ENCODE measurements around the gene XYLT2. TPM values are rescaled to one million over a fixed set of nuclear protein-coding genes. Genes with fewer than 3 reads are reported as not detected.

The XYLT2 gene
- total RNA-seq, 1 donor from 2014 or later, result 12.2 TPM

DNA sequence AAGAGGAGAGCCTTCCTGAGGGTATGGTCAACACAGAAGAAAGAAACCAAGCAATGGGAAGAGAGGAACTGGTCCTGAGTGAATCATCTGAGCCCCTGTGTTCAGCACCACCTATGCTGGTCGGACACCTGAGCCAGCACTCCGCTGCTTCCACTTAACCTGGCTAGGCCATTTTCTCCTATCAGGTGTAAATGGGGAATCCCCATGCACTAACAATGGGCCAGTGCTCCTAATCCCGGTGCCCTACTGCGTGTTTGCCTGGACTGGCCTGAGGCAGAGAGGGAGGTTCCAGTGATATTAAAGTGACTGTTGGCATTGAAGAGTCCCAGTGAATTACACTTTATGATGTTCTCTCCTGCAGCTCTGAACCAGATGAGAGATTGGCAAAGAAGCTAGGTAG is 34.4 kb upstream of the XYLT2 start:
- H3K27me3 Mint-ChIP-seq (ENCODE audit: insufficient read depth, low read depth), result peaks cover 4% of the 10 kb centered on the region
- no peak overlapping the region for H3K4me2 ChIP-seq
- no peak overlapping the region for H3K27ac ChIP-seq
- no peaks in the 10 kb centered on the region for H3K9me3 ChIP-seq (ENCODE audit: low read depth)
- H3K27ac Mint-ChIP-seq, result no peak overlapping the region
- no peak overlapping the region for H2AFZ ChIP-seq (replicated peaks)
- no peaks in the 10 kb centered on the region for H3K36me3 Mint-ChIP-seq
- no peaks in the 10 kb centered on the region for H3K27me3 ChIP-seq
- H4K20me1 ChIP-seq (ENCODE audit: low read depth), result no peaks in the 10 kb centered on the region
- no peak for TF ChIP-seq EZH2phosphoT487 (IDR thresholded peaks at IDR 0.05)
- no peak for TF ChIP-seq EZH2 (IDR thresholded peaks at IDR 0.05)
- TF ChIP-seq, protein P1, sequence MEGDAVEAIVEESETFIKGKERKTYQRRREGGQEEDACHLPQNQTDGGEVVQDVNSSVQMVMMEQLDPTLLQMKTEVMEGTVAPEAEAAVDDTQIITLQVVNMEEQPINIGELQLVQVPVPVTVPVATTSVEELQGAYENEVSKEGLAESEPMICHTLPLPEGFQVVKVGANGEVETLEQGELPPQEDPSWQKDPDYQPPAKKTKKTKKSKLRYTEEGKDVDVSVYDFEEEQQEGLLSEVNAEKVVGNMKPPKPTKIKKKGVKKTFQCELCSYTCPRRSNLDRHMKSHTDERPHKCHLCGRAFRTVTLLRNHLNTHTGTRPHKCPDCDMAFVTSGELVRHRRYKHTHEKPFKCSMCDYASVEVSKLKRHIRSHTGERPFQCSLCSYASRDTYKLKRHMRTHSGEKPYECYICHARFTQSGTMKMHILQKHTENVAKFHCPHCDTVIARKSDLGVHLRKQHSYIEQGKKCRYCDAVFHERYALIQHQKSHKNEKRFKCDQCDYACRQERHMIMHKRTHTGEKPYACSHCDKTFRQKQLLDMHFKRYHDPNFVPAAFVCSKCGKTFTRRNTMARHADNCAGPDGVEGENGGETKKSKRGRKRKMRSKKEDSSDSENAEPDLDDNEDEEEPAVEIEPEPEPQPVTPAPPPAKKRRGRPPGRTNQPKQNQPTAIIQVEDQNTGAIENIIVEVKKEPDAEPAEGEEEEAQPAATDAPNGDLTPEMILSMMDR (IDR thresholded peaks at IDR 0.05), result no peak
- DNase-seq (ENCODE audit: low spot score), result no peak
- H3K79me2 ChIP-seq (ENCODE audit: low read depth), result no peaks in the 10 kb centered on the region
- H3K9ac ChIP-seq, result no peak overlapping the region
- H3K9me3 Mint-ChIP-seq, result peaks cover 2% of the 10 kb centered on the region
- no peaks in the 10 kb centered on the region for H3K36me3 ChIP-seq
- H3K4me3 ChIP-seq, result no peak overlapping the region
- H3K4me3 Mint-ChIP-seq, result no peak overlapping the region
- H3F3A ChIP-seq (ENCODE audit: low read depth), result no peaks in the 10 kb centered on the region
- peaks cover 17% of the 10 kb centered on the region for H3K4me1 Mint-ChIP-seq
- H3K4me1 ChIP-seq, result no peaks in the 10 kb centered on the region

DNA sequence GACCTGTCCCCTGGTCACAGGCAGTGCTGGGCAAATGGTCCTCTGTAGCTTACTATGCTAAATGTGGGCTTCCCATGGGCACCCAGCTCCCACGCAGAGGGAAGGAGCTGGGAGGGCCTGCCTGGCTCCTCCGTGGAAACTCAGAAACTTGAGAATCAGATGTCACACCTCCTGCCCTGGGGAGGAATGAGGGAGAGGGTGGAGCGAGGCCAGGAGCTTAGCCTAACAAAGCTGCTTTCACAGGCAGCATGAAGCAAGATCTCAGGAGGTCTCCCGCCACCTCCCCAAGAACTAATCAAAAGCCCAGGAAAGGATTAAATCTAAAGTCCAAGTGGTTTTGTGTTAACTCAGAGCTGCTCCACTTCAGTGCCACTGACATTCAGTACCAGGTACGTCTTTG is 33.6 kb upstream of the XYLT2 start:
- no peaks in the 10 kb centered on the region for H3K27me3 ChIP-seq
- DNase-seq (ENCODE audit: low spot score), result no peak
- no peaks in the 10 kb centered on the region for H3K9me3 ChIP-seq (ENCODE audit: low read depth)
- no peaks in the 10 kb centered on the region for H4K20me1 ChIP-seq (ENCODE audit: low read depth)
- no peak for TF ChIP-seq EZH2phosphoT487 (IDR thresholded peaks at IDR 0.05)
- TF ChIP-seq EZH2 (IDR thresholded peaks at IDR 0.05), result no peak
- TF ChIP-seq, protein P1 (IDR thresholded peaks at IDR 0.05), result no peak
- H3K27me3 Mint-ChIP-seq (ENCODE audit: insufficient read depth, low read depth), result peaks cover 4% of the 10 kb centered on the region
- H3F3A ChIP-seq (ENCODE audit: low read depth), result no peaks in the 10 kb centered on the region
- H3K36me3 Mint-ChIP-seq, result no peaks in the 10 kb centered on the region
- peaks cover 17% of the 10 kb centered on the region for H3K4me1 Mint-ChIP-seq
- no peak overlapping the region for H3K4me2 ChIP-seq
- no peak overlapping the region for H3K27ac Mint-ChIP-seq
- no peak overlapping the region for H3K9ac ChIP-seq
- H2AFZ ChIP-seq (replicated peaks), result no peak overlapping the region
- no peaks in the 10 kb centered on the region for H3K36me3 ChIP-seq
- H3K4me3 Mint-ChIP-seq, result no peak overlapping the region
- H3K79me2 ChIP-seq (ENCODE audit: low read depth), result no peaks in the 10 kb centered on the region
- H3K27ac ChIP-seq, result no peak overlapping the region
- H3K9me3 Mint-ChIP-seq, result peaks cover 2% of the 10 kb centered on the region
- no peaks in the 10 kb centered on the region for H3K4me1 ChIP-seq
- no peak overlapping the region for H3K4me3 ChIP-seq

DNA sequence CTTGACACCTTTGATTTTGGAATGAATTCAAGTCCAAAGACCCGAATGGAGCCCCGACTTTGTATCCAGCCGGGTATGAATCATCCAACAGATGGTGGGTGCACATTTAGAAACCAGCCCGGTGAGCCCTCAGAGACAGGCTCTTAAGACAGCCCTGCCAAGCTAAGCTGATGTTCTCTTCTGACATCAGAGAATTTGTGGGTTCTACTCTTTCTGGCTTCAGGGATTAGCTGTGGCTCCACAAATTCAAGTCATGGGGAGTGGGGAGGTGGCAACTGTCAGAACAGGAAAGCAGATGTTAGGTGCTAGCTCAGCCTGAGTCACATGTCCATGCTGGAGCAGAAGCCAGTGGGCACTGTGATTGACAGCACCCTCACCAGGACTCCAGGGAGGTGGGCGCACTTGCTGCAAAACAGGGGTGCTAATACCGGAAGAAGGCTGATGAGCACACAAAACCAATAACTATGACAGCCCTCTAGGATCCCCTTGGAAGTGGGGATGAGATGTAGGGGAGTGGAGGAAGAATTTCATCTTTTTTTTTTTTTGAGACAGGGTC is 31.4 kb upstream of the XYLT2 start:
- peaks cover 2% of the 10 kb centered on the region for H3K9me3 Mint-ChIP-seq
- no peak overlapping the region for H3K4me3 Mint-ChIP-seq
- no peak for DNase-seq (ENCODE audit: low spot score)
- peaks cover 4% of the 10 kb centered on the region for H3K27me3 Mint-ChIP-seq (ENCODE audit: insufficient read depth, low read depth)
- no peak overlapping the region for H3K4me3 ChIP-seq
- H3K79me2 ChIP-seq (ENCODE audit: low read depth), result no peaks in the 10 kb centered on the region
- H3K27ac Mint-ChIP-seq, result no peak overlapping the region
- no peaks in the 10 kb centered on the region for H3K27me3 ChIP-seq
- H3K4me2 ChIP-seq, result no peak overlapping the region
- H3K9me3 ChIP-seq (ENCODE audit: low read depth), result no peaks in the 10 kb centered on the region
- TF ChIP-seq, protein P1 (IDR thresholded peaks at IDR 0.05), result no peak
- TF ChIP-seq EZH2 (IDR thresholded peaks at IDR 0.05), result no peak
- no peak for TF ChIP-seq EZH2phosphoT487 (IDR thresholded peaks at IDR 0.05)
- no peaks in the 10 kb centered on the region for H4K20me1 ChIP-seq (ENCODE audit: low read depth)
- H3K27ac ChIP-seq, result no peak overlapping the region
- peaks cover 17% of the 10 kb centered on the region for H3K4me1 Mint-ChIP-seq
- H2AFZ ChIP-seq (replicated peaks), result no peak overlapping the region
- no peaks in the 10 kb centered on the region for H3F3A ChIP-seq (ENCODE audit: low read depth)
- H3K36me3 ChIP-seq, result no peaks in the 10 kb centered on the region
- no peak overlapping the region for H3K9ac ChIP-seq
- H3K36me3 Mint-ChIP-seq, result no peaks in the 10 kb centered on the region
- H3K4me1 ChIP-seq, result no peaks in the 10 kb centered on the region
